Measurements from ENCODE around the gene RUBCNL.
A peak's percentile ranks its signal among the peaks of the same experiment; 100 is the strongest.

RUBCNL gene

DNA sequence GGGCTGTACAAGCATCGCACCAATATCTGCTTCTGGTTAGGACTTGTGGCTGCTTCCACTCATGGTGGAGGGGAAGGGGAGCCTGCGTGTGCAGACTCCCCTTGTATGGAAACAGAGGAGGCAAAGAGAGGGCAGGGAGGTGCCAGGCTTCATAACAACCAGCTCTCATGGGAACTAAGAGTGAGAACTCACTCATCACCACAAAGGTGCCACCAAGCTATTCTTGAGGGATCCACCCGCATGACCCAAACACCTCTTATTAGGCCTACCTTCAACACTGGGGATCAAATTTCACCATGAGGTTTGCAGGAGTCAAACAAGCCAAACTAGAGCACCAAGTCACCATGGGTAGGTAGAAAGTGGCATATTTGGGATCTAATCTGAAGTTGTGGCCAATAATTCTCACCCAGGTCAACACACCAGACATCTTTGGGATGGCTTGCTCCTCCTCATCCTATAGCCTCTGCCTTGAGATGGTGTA is 46.4 kb downstream of the RUBCNL start:
- no peak for DNase-seq (ENCODE audit: low spot score)

DNA sequence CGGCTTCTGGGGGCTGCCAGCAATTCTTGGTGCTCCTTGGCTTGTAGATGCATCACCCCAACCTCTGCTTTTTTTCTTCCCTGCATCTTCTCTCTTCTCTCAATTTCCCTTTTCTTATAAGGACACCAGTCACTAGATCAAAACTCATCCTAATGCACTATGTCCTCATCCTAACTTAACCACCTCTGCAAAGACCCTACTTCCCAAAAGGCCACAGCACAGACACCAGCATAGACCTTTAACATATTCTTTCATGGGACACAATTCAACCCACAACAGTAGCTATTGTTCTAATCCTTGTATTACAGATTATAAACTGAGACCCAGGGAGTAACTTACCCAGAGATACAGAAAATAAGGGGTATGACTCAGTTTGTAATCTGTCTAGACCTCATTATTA is 47.0 kb downstream of the RUBCNL start:
- no peak for DNase-seq (ENCODE audit: low spot score)

DNA sequence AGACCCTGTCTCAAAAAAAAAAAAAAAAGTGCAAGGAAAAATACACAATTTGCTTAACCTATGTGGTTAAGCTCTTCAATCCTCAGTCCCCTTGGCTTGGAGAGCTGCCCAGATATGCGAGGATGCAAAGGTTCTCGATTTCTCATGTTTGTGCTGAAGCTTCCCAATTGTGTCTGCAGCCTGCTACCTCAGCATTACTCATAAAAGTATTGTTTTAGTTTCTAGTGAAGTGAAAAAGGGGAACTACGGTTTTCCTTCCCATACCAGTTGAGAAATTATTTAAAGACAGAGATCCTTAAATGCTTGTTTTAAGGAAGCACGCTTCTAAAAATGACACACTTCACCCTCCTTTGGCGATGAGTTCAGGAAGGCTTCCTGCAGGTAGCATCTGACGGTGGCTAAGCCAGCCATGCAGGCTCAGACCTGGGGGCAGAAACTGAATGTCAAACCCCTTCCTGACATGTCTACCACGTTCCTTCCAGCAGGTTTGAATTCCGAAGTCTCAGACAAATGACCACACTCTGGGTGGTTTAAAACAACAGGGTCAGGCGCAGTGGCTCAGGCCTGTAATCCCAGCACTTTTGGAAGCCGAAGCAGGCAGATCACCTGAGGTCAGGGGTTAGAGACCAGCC is 47.9 kb downstream of the RUBCNL start:
- no peak for DNase-seq (ENCODE audit: low spot score)

DNA sequence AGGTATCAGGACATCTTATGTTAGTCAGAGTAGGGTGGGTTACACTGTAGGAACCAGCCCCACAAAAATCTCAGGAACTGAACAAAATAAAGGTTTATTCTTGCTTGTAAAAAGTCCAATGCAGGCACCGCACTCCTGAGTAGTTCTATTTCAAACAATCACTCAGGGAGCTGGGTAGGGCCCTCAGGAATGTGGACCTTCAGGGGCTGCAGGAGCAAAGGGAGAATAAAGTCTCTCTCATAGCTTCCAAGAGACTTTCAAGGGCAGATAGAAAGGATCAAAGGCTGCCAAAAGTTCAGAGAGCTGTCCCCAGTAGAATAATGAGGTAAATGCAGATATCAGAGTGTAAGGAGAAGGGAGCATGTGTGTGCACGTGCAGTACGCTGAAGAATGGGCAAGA is 49.4 kb downstream of the RUBCNL start:
- no peak for DNase-seq (ENCODE audit: low spot score)

DNA sequence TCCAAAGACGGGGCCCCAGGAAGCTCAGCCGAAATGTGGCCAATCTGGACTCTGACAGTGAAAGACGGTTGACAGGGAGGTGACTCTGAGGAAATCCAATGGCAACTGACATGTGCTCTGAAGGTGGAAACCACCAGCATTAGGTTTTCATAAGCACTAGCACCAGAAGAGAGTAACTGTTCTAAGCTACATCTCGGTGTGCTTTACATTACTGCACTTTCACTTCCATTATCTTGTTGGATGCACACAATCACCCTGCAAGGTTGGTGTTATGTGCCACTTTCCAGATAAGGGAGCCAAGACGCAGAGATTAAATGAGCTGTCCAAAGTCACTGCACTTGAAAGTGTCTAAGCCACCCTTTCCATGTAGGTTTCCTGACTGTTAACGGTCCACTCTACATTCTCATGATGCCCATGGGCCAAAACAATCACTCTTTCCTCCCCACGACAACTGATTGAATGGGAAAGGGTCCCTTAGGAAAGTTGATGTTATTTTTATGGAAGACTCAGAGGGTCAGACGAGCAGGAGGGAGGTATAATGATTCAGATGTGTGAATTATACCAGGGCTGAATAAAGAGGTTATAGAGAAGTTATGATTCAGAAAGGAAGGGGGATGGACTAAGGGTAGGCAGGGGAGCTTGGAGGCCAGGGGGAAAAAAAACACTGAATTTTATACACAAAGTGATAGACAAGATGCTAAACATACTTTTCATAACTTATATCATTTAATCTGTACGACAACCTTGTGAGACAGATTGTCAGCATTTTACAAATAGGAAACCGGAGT is 52.8 kb downstream of the RUBCNL start:
- no peak for DNase-seq (ENCODE audit: low spot score)

DNA sequence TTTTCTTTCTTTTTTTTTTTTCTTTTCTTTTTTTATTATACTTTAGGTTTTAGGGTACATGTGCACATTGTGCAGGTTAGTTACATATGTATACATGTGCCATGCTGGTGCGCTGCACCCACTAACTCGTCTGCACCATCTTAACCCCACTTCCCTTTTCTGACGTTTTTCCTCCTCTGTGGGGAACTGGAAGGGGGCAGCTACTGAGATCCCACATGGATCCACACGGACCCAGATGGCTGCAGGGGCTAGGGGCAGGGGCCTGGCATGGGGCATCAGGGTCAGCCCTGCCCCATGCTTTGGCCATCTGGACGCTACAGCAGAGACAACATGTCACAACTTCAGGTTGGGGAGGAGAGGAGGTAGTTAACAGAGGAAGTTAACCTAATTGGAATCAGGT is 54.3 kb downstream of the RUBCNL start:
- no peak for DNase-seq (ENCODE audit: low spot score)

DNA sequence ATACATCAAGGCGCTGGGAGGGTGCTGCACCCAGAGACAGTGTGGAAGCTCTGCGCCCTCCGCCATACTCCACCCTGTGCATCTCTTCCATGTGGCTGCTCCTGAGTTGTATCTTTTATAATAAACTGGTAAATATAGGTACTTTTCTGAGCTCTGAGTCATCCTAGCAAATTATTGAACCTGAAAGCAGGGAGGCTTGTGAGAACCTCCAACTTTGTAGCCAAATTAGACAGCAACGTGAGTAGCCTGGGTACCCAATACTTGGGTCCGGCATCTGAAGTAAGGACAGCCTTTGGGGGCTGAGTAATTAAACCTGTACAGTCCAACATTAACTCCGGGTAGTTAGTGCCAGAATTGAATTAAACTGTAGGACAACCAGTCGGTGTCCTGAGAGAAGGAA is 57.4 kb downstream of the RUBCNL start:
- DNase-seq (ENCODE audit: low spot score): no peak

DNA sequence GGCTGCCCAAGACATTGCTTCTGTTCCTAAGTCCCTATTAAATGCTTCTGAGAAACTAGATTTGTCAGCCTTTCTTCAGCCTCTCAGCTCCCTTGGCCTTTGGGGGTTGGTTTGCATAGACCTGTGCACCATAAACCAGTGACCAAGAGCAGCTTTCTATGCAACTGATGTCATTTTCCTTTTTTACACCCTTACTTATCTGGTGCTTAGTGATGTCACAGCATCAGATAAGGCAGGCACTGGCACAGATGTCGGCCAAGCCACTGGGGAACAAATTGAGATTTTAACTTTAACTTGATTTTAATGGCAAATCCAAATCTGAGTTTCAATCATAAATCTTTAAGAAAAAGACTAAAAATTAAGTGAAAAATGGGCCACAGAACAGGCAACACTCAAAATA is 59.8 kb downstream of the RUBCNL start:
- DNase-seq (ENCODE audit: low spot score): no peak

DNA sequence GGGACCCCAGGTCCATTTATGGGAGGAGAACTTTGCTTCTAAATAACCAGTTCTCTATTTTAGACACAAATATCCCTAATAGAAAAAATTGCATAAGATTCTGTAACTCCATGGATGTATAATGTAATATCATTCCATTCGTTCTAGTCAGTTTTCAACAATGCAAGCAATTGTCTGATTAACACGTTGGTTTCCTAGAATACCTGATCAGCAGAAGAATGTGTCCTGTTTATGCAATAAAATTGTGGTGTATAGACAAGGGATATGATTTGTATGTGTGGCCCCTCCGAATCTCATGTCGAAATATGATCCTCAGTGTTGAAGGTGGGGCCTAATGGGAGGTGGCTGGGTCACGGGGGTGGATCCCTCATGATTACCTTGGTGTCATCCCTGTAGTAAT is 62.1 kb downstream of the RUBCNL start:
- no peak for DNase-seq (ENCODE audit: low spot score)

DNA sequence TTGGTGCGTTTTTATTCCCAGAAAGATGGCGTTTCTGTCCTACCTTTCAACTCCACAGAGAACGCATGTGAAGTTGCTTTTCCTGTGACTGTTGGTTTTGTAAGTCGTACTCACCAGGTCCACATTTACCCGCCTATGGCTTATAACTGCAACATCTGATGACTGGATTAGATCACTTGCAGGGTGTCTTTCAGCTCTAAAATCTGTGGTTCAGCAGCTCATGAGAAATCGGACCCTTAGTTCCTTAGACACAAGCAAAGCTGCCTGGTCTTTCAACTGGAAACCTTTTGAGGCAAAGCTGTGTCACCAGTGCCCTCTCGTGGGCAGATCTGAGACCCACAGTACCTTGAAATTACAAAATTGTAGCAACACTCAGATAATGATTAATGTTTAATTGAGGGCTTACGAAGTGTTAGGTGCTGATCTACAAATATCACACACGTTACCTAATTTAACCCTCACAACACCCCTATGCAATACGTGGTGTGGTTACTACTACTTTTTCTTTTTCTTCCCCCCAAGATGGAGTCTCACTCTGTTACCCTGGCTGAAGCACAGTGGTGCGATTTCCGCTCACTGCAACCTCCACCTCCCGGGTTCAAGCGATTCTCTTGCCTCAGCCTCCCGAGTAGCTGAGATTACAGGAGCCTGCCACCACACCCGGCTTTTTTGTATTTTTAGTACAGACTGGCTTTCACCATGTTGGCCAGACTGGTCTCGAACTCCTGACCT is 65.4 kb downstream of the RUBCNL start:
- DNase-seq (ENCODE audit: low spot score): peak; percentile 35

DNA sequence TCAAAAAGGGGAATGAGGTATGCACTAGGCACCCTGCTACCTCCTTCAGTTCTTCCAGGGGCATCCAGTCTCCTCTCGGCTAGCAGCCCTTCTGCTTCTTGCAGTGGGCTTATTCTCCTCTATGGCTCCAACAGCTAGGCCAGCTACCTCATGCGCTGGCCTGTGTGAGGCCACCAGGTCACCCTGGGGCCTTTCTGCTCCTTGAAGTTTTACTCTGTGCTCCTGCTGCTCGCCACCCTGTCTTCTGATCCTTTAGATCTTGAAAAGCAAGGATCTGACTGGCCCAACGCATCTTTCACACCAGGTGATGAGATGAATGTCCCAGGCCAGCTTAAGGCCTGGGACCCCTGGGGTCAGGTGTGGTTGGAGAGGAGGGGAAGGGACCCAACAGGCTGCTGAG is 66.2 kb downstream of the RUBCNL start:
- DNase-seq (ENCODE audit: low spot score): no peak

DNA sequence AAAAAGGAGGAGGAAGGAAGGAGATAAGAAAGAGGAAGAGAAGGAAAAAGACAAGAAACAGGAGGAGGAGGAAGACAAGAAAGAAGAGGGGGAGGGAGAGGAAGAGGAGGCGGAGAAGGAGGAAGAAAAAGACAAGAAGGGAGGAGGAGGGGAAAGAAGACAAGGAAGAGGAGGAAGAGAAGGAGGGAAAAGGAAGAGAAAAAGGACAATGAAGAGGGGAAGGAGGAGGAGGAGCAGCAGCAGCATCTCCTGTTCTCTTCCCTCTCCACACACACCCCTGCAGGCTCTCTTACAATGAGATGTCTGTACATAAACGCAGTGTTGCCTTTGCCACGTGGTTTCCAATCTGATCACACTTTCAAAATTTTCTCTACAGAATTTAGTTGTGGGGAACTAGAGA is 66.6 kb downstream of the RUBCNL start:
- DNase-seq (ENCODE audit: low spot score): no peak

DNA sequence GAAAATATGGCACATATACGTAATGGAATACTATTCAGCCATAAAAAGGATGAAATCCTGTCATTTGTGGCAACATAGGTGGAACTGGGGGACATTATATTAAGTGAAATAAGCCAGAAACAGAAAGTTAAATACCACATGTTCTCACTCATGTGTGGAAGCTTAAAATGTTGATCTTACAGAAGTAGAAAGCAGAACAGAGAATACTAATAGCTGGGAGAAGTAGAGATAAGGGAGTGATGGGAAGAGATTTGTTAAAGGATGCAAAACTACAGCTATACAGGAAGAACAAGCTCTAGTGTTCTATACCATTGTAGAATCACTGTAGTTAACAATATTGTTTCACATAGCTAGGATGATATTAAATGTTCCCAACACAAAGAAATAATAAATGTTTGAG is 68.1 kb downstream of the RUBCNL start:
- DNase-seq (ENCODE audit: low spot score): no peak

DNA sequence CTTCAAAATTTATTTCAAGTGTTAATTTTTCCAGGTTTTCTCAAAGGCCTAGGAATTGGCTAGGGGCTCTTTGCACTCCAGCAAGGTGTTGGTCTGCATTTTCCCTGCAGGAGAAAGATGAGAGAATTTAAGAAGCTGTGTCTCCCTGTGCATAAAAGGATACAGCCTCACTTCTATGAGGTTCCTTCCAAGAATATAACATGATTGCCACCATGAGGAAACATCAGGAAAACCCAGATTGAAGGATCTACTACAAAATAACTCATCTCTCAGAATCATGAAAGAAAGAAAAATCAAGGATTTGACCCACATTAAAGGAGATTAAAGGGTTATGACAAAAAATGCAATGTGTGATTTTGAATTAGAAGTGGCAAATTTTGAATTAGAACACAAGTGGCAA is 69.9 kb downstream of the RUBCNL start:
- no peak for DNase-seq (ENCODE audit: low spot score)

DNA sequence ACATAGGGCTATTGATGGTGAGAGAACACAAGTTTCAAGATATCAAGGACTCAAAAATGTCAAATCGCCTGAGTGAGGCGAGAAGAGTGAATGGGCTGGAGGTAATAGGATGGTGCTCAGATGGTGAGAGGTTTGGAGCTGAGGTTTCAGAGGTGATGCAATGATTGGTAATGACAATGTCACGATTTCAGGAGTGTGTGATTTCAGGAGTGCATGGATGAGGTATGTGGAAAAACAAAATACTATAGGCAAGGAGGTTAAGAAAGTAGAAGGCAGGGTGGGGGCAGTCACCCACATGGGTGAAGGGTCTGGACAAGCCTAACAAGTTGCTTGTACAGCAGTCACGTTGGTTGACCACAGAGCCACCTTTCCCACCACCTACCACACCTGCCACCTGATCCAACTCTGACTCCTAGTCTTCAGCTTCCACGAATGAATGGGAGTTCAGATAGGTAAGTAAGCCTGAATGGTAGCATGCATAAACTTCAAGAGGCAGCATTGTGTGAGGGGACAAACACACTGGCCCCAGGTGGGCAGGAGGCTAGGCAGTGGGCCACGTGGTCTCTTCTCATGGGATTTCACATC is 71.5 kb downstream of the RUBCNL start:
- no peak for DNase-seq (ENCODE audit: low spot score)

DNA sequence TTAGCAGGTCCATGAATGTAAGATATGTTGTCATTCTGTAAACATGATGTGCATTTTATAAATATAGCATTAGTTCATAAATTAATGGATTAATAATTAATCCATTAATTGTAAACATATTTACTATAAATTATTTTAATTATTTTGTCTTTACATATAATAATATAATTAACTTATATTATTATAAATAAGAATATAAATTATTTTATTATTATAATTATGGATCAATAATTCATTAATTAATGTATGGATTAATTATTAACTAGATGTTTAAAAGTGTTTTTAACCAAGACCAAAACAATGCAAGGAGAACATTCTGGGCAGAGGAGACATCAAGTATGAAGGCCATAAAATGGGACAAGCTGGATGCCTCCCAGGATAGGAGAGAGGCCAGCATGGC is 72.0 kb downstream of the RUBCNL start:
- no peak for DNase-seq (ENCODE audit: low spot score)

DNA sequence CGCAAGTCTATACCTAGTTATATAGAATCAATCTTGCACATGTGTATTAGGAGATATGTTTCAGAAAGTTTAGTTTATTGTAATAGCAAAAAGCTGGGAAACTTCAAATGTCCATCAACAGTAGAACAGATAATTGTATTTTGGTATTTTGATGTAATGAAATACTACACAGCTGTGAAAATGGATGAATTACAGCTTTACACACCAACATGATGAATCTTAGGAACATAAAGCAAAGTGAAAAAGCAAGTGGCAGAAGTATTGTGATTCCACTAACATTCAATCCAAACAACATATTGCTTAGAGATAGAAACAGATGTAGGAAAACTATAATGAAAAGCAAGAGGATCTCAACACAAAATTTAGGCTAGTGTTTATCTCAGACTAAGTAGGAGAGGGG is 72.5 kb downstream of the RUBCNL start:
- DNase-seq (ENCODE audit: low spot score): no peak

DNA sequence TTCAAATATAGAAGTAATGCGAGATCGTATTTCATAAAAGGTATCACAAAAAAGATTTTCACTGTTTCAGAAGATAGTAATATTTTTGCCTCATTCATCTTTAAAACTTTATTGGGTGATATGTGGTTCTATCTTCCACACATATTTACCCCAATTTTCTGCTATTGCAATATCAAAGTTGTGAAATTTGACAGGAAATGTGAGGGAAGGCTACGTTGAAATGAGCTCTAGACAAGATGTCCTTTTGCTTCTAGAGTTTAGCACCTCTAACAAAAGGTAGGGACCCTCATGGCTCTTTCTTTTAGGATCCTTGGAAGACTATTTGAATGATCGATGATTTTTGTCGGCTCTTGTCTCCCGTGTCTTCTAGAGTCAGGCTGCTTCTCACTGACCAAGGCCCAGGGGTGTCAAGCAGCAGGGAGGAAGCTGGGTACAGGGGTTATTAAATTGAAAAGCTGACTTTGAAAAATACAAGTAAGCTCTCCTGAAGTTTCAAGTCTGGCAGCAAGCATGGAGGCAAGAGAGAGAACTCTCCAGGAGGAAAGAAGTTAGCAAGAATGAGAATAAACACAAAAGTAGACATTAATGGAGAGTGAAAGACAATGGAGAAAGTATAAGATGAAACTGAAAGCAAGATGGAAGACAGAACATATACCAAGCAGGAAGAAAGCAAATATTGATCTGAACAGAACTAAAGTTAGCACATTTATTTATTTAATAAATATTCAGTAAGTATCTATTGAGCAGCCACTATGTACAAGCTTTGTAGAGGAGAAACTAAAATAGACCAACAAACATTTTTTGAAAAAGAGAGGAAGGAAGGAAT is 73.4 kb downstream of the RUBCNL start:
- DNase-seq (ENCODE audit: low spot score): no peak

DNA sequence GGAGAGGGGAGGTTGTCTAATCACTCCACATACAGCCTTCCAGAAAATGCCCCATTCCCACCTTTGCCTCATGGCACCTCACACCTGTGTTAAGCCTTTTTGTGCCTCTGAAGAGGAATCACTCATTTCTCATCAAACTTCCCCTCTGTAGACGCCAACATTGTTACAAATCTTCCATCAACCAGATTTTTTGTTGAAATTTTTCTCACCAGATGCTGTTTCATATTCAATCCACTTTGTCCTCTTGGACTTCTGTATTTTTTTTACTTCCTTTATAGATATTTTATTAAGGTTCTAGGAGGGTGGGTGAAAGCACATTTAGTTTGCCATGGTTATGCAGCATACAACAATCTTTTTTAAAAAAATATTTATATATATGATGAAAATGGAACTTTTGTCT is 74.0 kb downstream of the RUBCNL start:
- no peak for DNase-seq (ENCODE audit: low spot score)

DNA sequence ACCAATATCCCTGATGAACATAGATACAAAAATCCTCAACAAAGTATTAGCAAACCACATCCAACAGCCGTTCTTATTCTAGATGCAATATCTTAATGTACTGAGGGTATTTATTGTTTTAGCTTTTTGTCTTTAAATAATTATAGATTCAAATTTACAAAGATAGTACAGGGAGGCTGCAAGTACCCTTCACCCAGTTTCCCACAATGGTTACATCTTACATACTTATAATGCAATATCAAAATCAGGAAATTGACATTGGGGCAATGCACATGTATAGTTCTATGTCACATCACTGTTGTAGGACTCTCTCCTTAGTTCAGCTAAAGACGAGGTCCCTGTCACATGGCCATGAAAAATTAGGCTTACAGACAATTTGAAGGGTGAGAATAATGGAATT is 75.8 kb downstream of the RUBCNL start:
- no peak for DNase-seq (ENCODE audit: low spot score)

DNA sequence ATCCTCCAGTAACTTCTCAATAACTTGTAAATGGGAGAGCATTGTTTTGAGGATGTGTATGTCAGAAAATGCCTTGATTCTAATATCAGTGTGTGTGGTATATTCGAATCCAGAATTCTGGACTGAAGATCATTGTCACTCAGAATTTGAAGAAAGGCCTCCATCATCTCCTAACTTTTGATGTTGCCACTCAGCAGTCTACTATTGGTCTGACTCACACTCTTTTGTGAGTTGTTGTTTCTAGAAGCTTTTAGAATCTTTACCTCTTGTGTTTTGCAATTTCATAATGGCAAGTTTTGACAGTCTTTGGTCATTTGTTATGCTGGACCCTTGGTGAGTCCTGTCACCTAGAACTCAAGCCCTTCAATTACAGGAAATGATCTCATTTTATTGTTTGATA is 77.0 kb downstream of the RUBCNL start:
- DNase-seq (ENCODE audit: low spot score): no peak

DNA sequence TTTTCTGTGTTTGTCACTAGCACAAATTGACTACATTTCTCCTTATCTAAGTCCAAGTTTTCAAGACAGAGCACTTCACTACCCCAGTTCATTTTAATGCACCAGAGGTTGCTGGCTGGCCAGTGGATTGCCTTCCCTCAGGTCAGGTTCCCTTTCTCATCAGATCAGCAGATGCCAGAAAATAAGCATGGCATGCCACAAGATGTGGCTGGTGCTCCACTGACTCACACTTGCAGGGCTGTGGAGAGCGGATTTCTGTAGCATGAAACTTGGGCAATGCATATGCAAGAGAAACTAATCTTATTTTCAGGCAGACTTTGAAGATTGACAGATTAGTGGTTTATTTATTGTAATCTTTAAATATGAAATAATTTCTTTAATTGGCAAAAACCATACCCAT is 79.5 kb downstream of the RUBCNL start:
- DNase-seq (ENCODE audit: low spot score): no peak

Measured in hematopoietic multipotent progenitor cell treated with erythropoietin and hydrocortisone succinate and interleukin-3 and kit ligand, for 15 days (in vitro differentiated cells).